Activated naive CD4-positive, alpha-beta T cell treated with anti-CD3 and anti-CD28 coated beads, Interleukin-2, amount 10 ng/mL, durations not matched to agents 7 days and 5 days (primary cell): Measurements from ENCODE around the gene KIF26B.

Experiments used
- CTCF ChIA-PET: fragments of 350-600 bp; sonication (Branson Sonifier 250); formaldehyde crosslinking; loops from one replicate; lab custom pipeline; 2021; ENCODE audit warnings: antibody characterized with exemption; lab: Charles Lee
- DNase-seq: peaks from one replicate; pipeline ENCODE4 v3.0.0-alpha.2; 2020
- H3K27ac Mint-ChIP-seq: one replicate; pipeline ENCODE4 v1.8.0; 2021; ENCODE audit warnings: mild to moderate bottlenecking, moderate library complexity, mixed read lengths
- H3K27me3 Mint-ChIP-seq: one replicate; pipeline ENCODE4 v1.8.0; 2021; ENCODE audit warnings: mild to moderate bottlenecking, mixed read lengths
- H3K36me3 Mint-ChIP-seq: one replicate; pipeline ENCODE4 v1.8.0; 2021; ENCODE audit warnings: mixed read lengths
- H3K4me1 Mint-ChIP-seq: one replicate; pipeline ENCODE4 v1.8.0; 2021; ENCODE audit warnings: mixed read lengths
- H3K4me3 Mint-ChIP-seq: one replicate; pipeline ENCODE4 v1.8.0; 2021; ENCODE audit warnings: mild to moderate bottlenecking, moderate library complexity, mixed read lengths
- H3K9me3 Mint-ChIP-seq: one replicate; pipeline ENCODE4 v1.8.0; 2021; ENCODE audit warnings: mixed read lengths

The KIF26B gene

GRCh38 chr1:245213066-245213831, 58.5 kb downstream of the KIF26B start:
- Mint-ChIP-seq H3K36me3 (no peaks in the 10 kb centered on the region), H3K9me3 (peaks cover 8% of the 10 kb centered on the region), H3K4me1 (no peaks in the 10 kb centered on the region), H3K4me3 (no peak overlapping the region), H3K27me3 (no peaks in the 10 kb centered on the region), H3K27ac (no peak overlapping the region)
- no peak for DNase-seq
- CTCF ChIA-PET = no interaction called here

GRCh38 chr1:245215071-245215470, 60.3 kb downstream of the KIF26B start:
- Mint-ChIP-seq H3K4me1 (no peaks in the 10 kb centered on the region), H3K27ac (no peak overlapping the region), H3K9me3 (peaks cover 2% of the 10 kb centered on the region), H3K27me3 (peaks cover 4% of the 10 kb centered on the region), H3K4me3 (no peak overlapping the region), H3K36me3 (no peaks in the 10 kb centered on the region)
- DNase-seq = no peak
- CTCF ChIA-PET = no interaction called here

- Mint-ChIP-seq H3K36me3 (no peaks in the 10 kb centered on the region), H3K4me3 (no peak overlapping the region), H3K27ac (no peak overlapping the region), H3K4me1 (no peaks in the 10 kb centered on the region), H3K27me3 (peaks cover 4% of the 10 kb centered on the region), H3K9me3 (no peaks in the 10 kb centered on the region)
- no peak for DNase-seq
- CTCF ChIA-PET = no interaction called here
Observed at GRCh38 chr1:245216366-245217115, 61.8 kb downstream of the KIF26B start.

GRCh38 chr1:245217853-245218608, 63.2 kb downstream of the KIF26B start:
- H3K36me3 Mint-ChIP-seq = no peaks in the 10 kb centered on the region
- no peaks in the 10 kb centered on the region for H3K4me1 Mint-ChIP-seq
- H3K9me3 Mint-ChIP-seq = no peaks in the 10 kb centered on the region
- peaks cover 4% of the 10 kb centered on the region for H3K27me3 Mint-ChIP-seq
- CTCF ChIA-PET = no interaction called here
- H3K27ac Mint-ChIP-seq = no peak overlapping the region
- DNase-seq = no peak
- H3K4me3 Mint-ChIP-seq = no peak overlapping the region

- CTCF ChIA-PET = no interaction called here
- no peak overlapping the region for H3K27ac Mint-ChIP-seq
Observed at GRCh38 chr1:245220381-245220985, 65.7 kb downstream of the KIF26B start.

GRCh38 chr1:245221805-245222204, 67.0 kb downstream of the KIF26B start:
- Mint-ChIP-seq H3K36me3 (no peaks in the 10 kb centered on the region), H3K27ac (no peak overlapping the region), H3K4me1 (no peaks in the 10 kb centered on the region), H3K9me3 (no peaks in the 10 kb centered on the region), H3K27me3 (peaks cover 4% of the 10 kb centered on the region), H3K4me3 (no peak overlapping the region)
- CTCF ChIA-PET = no interaction called here
- no peak for DNase-seq

More at GRCh38 chr1:245220381-245220985, 65.7 kb downstream of the KIF26B start:
- Mint-ChIP-seq H3K4me1 (no peaks in the 10 kb centered on the region), H3K9me3 (no peaks in the 10 kb centered on the region), H3K4me3 (no peak overlapping the region), H3K27me3 (peaks cover 4% of the 10 kb centered on the region), H3K36me3 (no peaks in the 10 kb centered on the region)
- no peak for DNase-seq

- no peaks in the 10 kb centered on the region for H3K4me1 Mint-ChIP-seq
- peaks cover 4% of the 10 kb centered on the region for H3K27me3 Mint-ChIP-seq
- H3K4me3 Mint-ChIP-seq = no peak overlapping the region
- no peak for DNase-seq
- H3K27ac Mint-ChIP-seq = no peak overlapping the region
- H3K9me3 Mint-ChIP-seq = no peaks in the 10 kb centered on the region
- no peaks in the 10 kb centered on the region for H3K36me3 Mint-ChIP-seq
- CTCF ChIA-PET = interaction anchor here (0.6 kb wide), 1 partner anchor 76 kb away, joined by 3 read pairs; no protein-coding TSS in a partner anchor
Observed at GRCh38 chr1:245222931-245223595, 68.3 kb downstream of the KIF26B start.

GRCh38 chr1:245225322-245226202, 70.8 kb downstream of the KIF26B start:
- no peak overlapping the region for H3K27ac Mint-ChIP-seq
- CTCF ChIA-PET = no interaction called here
- H3K27me3 Mint-ChIP-seq = no peaks in the 10 kb centered on the region
- H3K9me3 Mint-ChIP-seq = no peaks in the 10 kb centered on the region
- no peaks in the 10 kb centered on the region for H3K4me1 Mint-ChIP-seq
- no peak overlapping the region for H3K4me3 Mint-ChIP-seq
- H3K36me3 Mint-ChIP-seq = no peaks in the 10 kb centered on the region
- DNase-seq = no peak

- CTCF ChIA-PET = no interaction called here
- no peaks in the 10 kb centered on the region for H3K27me3 Mint-ChIP-seq
- H3K36me3 Mint-ChIP-seq = no peaks in the 10 kb centered on the region
- H3K9me3 Mint-ChIP-seq = no peaks in the 10 kb centered on the region
- H3K4me3 Mint-ChIP-seq = no peak overlapping the region
- H3K27ac Mint-ChIP-seq = no peak overlapping the region
- DNase-seq = no peak
- H3K4me1 Mint-ChIP-seq = no peaks in the 10 kb centered on the region
Observed at GRCh38 chr1:245226203-245226499, 71.4 kb downstream of the KIF26B start.

GRCh38 chr1:245229051-245229450, 74.3 kb downstream of the KIF26B start:
- H3K4me1 Mint-ChIP-seq = no peaks in the 10 kb centered on the region
- H3K4me3 Mint-ChIP-seq = no peak overlapping the region
- no peak for DNase-seq
- no peak overlapping the region for H3K27ac Mint-ChIP-seq
- H3K9me3 Mint-ChIP-seq = no peaks in the 10 kb centered on the region
- CTCF ChIA-PET = no interaction called here
- H3K36me3 Mint-ChIP-seq = no peaks in the 10 kb centered on the region
- H3K27me3 Mint-ChIP-seq = no peaks in the 10 kb centered on the region

- Mint-ChIP-seq H3K4me3 (no peak overlapping the region), H3K36me3 (no peaks in the 10 kb centered on the region), H3K27me3 (no peaks in the 10 kb centered on the region), H3K4me1 (no peaks in the 10 kb centered on the region), H3K27ac (no peak overlapping the region), H3K9me3 (no peaks in the 10 kb centered on the region)
- DNase-seq = no peak
- CTCF ChIA-PET = interaction anchor here (0.6 kb wide), 1 partner anchor 40 kb away, joined by 3 read pairs; no protein-coding TSS in a partner anchor
Observed at GRCh38 chr1:245232931-245233330, 78.1 kb downstream of the KIF26B start.

- no peak for DNase-seq
- no peak overlapping the region for H3K27ac Mint-ChIP-seq
- H3K4me3 Mint-ChIP-seq = no peak overlapping the region
- H3K36me3 Mint-ChIP-seq = no peaks in the 10 kb centered on the region
- no peaks in the 10 kb centered on the region for H3K9me3 Mint-ChIP-seq
- H3K4me1 Mint-ChIP-seq = no peaks in the 10 kb centered on the region
- H3K27me3 Mint-ChIP-seq = no peaks in the 10 kb centered on the region
- CTCF ChIA-PET = interaction anchor here (0.9 kb wide), 1 partner anchor 81 kb away, joined by 3 read pairs; no protein-coding TSS in a partner anchor
Observed at GRCh38 chr1:245234217-245235081, 79.7 kb downstream of the KIF26B start.
